Measurements from ENCODE around the gene RAB4A.
A peak's percentile ranks its signal among the peaks of the same experiment; 100 is the strongest.

The RAB4A gene

GRCh38 chr1:229268505-229268904 lies 2.4 kb upstream of the RAB4A start:
- H3K36me3 ChIP-seq (replicated peaks), result no peaks in the 10 kb centered on the region
- H3K9me3 ChIP-seq, result no peaks in the 10 kb centered on the region; the same call in 1 of the 2 replicates
- peaks cover 13% of the 10 kb centered on the region for H3K4me1 ChIP-seq
- no peaks in the 10 kb centered on the region for H3K27me3 ChIP-seq (ENCODE audit: low read depth)
- H3K4me3 ChIP-seq, result no peak overlapping the region
- in situ Hi-C loops (cut with MboI; ENCODE audit: low sequenced_read_pairs), result loop anchor here (25.0 kb wide), 1 partner anchor 1044 kb away; no protein-coding TSS in a partner anchor
- no peak for DNase-seq (ENCODE audit: low spot score in 2 of 2)

GRCh38 chr1:229271448-229272159 lies 693 bp downstream of the RAB4A start:
- no peaks in the 10 kb centered on the region; the same call in 1 of the 2 replicates for H3K9me3 ChIP-seq
- in situ Hi-C loops (cut with MboI; ENCODE audit: low sequenced_read_pairs), result loop anchor here (25.0 kb wide), 1 partner anchor 1041 kb away; no protein-coding TSS in a partner anchor
- no peaks in the 10 kb centered on the region for H3K36me3 ChIP-seq (replicated peaks)
- DNase-seq (ENCODE audit: low spot score in 2 of 2), result peak; percentile 55 to 58
- H3K4me3 ChIP-seq, result peak overlapping the region; percentile 51
- H3K27me3 ChIP-seq (ENCODE audit: low read depth), result no peaks in the 10 kb centered on the region
- H3K4me1 ChIP-seq, result peaks cover 15% of the 10 kb centered on the region

- in situ Hi-C loops (cut with MboI; ENCODE audit: low sequenced_read_pairs), result loop anchor here (25.0 kb wide), 1 partner anchor 1040 kb away; no protein-coding TSS in a partner anchor
- H3K4me1 ChIP-seq, result peaks cover 15% of the 10 kb centered on the region
- H3K27me3 ChIP-seq (ENCODE audit: low read depth), result no peaks in the 10 kb centered on the region
- no peaks in the 10 kb centered on the region for H3K36me3 ChIP-seq (replicated peaks)
- peak in 1 of 2 experiments; percentile 35 for DNase-seq (ENCODE audit: low spot score in 2 of 2)
- H3K9me3 ChIP-seq, result no peaks in the 10 kb centered on the region; the same call in 1 of the 2 replicates
- H3K4me3 ChIP-seq, result peak overlapping the region; percentile 51
Observed at GRCh38 chr1:229272164-229273158, 1.6 kb downstream of the RAB4A start.

GRCh38 chr1:229273507-229274232 lies 2.8 kb downstream of the RAB4A start:
- H3K4me1 ChIP-seq, result peaks cover 15% of the 10 kb centered on the region
- no peak overlapping the region for H3K4me3 ChIP-seq
- DNase-seq (ENCODE audit: low spot score in 2 of 2), result peak in 1 of 2 experiments; percentile 40
- no peaks in the 10 kb centered on the region for H3K27me3 ChIP-seq (ENCODE audit: low read depth)
- H3K9me3 ChIP-seq, result no peaks in the 10 kb centered on the region; the same call in 1 of the 2 replicates
- in situ Hi-C loops (cut with MboI; ENCODE audit: low sequenced_read_pairs), result loop anchor here (25.0 kb wide), 1 partner anchor 1039 kb away; no protein-coding TSS in a partner anchor
- no peaks in the 10 kb centered on the region; the same call in 1 of the 2 replicates for H3K36me3 ChIP-seq (replicated peaks)

- H3K4me1 ChIP-seq, result peaks cover 15% of the 10 kb centered on the region
Observed at GRCh38 chr1:229275005-229275404, 4.1 kb downstream of the RAB4A start.

GRCh38 chr1:229278120-229278741 lies 7.3 kb downstream of the RAB4A start:
- H3K9me3 ChIP-seq, result no peaks in the 10 kb centered on the region
- in situ Hi-C loops (cut with MboI; ENCODE audit: low sequenced_read_pairs), result no loop called here
- no peaks in the 10 kb centered on the region for H3K27me3 ChIP-seq (ENCODE audit: low read depth)
- H3K36me3 ChIP-seq (replicated peaks), result no peaks in the 10 kb centered on the region; the same call in none of the 2 replicates
- no peak for DNase-seq (ENCODE audit: low spot score in 2 of 2)
- H3K4me1 ChIP-seq, result peaks cover 5% of the 10 kb centered on the region
- H3K4me3 ChIP-seq, result no peak overlapping the region

More at GRCh38 chr1:229275005-229275404, 4.1 kb downstream of the RAB4A start:
- Histone ChIP-seq H3K36me3 (replicated peaks) (no peaks in the 10 kb centered on the region; the same call in 1 of the 2 replicates), H3K27me3 (ENCODE audit: low read depth) (no peaks in the 10 kb centered on the region), H3K9me3 (no peaks in the 10 kb centered on the region), H3K4me3 (no peak overlapping the region)
- in situ Hi-C loops (cut with MboI; ENCODE audit: low sequenced_read_pairs), result no loop called here
- DNase-seq (ENCODE audit: low spot score in 2 of 2), result no peak

GRCh38 chr1:229279242-229279641 lies 8.3 kb downstream of the RAB4A start:
- no peaks in the 10 kb centered on the region; the same call in none of the 2 replicates for H3K36me3 ChIP-seq (replicated peaks)
- in situ Hi-C loops (cut with MboI; ENCODE audit: low sequenced_read_pairs), result no loop called here
- H3K27me3 ChIP-seq (ENCODE audit: low read depth), result no peaks in the 10 kb centered on the region
- H3K4me1 ChIP-seq, result no peaks in the 10 kb centered on the region
- DNase-seq (ENCODE audit: low spot score in 2 of 2), result no peak
- no peaks in the 10 kb centered on the region for H3K9me3 ChIP-seq
- no peak overlapping the region for H3K4me3 ChIP-seq

GRCh38 chr1:229280037-229280828 lies 9.3 kb downstream of the RAB4A start:
- in situ Hi-C loops (cut with MboI; ENCODE audit: low sequenced_read_pairs), result no loop called here
- H3K4me3 ChIP-seq, result no peak overlapping the region

GRCh38 chr1:229280921-229281320 lies 10.0 kb downstream of the RAB4A start:
- H3K4me3 ChIP-seq, result no peak overlapping the region
- in situ Hi-C loops (cut with MboI; ENCODE audit: low sequenced_read_pairs), result no loop called here
- no peaks in the 10 kb centered on the region for H3K9me3 ChIP-seq
- peaks cover 8% of the 10 kb centered on the region for H3K4me1 ChIP-seq
- no peaks in the 10 kb centered on the region for H3K27me3 ChIP-seq (ENCODE audit: low read depth)
- DNase-seq (ENCODE audit: low spot score in 2 of 2), result no peak
- no peaks in the 10 kb centered on the region; the same call in none of the 2 replicates for H3K36me3 ChIP-seq (replicated peaks)

More at GRCh38 chr1:229280037-229280828, 9.3 kb downstream of the RAB4A start:
- H3K27me3 ChIP-seq (ENCODE audit: low read depth), result no peaks in the 10 kb centered on the region
- H3K9me3 ChIP-seq, result no peaks in the 10 kb centered on the region
- DNase-seq (ENCODE audit: low spot score in 2 of 2), result no peak
- H3K4me1 ChIP-seq, result peaks cover 4% of the 10 kb centered on the region
- H3K36me3 ChIP-seq (replicated peaks), result no peaks in the 10 kb centered on the region; the same call in none of the 2 replicates

- Histone ChIP-seq H3K9me3 (no peaks in the 10 kb centered on the region), H3K4me3 (no peak overlapping the region), H3K27me3 (ENCODE audit: low read depth) (no peaks in the 10 kb centered on the region), H3K36me3 (replicated peaks) (no peaks in the 10 kb centered on the region; the same call in none of the 2 replicates), H3K4me1 (peaks cover 8% of the 10 kb centered on the region)
- DNase-seq (ENCODE audit: low spot score in 2 of 2), result no peak
- in situ Hi-C loops (cut with MboI; ENCODE audit: low sequenced_read_pairs), result no loop called here
Observed at GRCh38 chr1:229281339-229281926, 10.5 kb downstream of the RAB4A start.

- DNase-seq (ENCODE audit: low spot score in 2 of 2), result no peak
- peaks cover 8% of the 10 kb centered on the region for H3K4me1 ChIP-seq
- no peaks in the 10 kb centered on the region; the same call in none of the 2 replicates for H3K36me3 ChIP-seq (replicated peaks)
- no peaks in the 10 kb centered on the region for H3K27me3 ChIP-seq (ENCODE audit: low read depth)
- no peaks in the 10 kb centered on the region for H3K9me3 ChIP-seq
- H3K4me3 ChIP-seq, result no peak overlapping the region
- in situ Hi-C loops (cut with MboI; ENCODE audit: low sequenced_read_pairs), result no loop called here
Observed at GRCh38 chr1:229282295-229282823, 11.4 kb downstream of the RAB4A start.
